ENCODE measurements around the gene POFUT1. TPM values are rescaled to one million over a fixed set of nuclear protein-coding genes. Genes with fewer than 3 reads are reported as not detected.

POFUT1 gene
- total and polyA plus RNA-seq, 2 of the 8 experiments (the other 6 are each of a cell fraction or from before 2014, with no cell fraction given): 19.4 to 24.4 TPM

DNA sequence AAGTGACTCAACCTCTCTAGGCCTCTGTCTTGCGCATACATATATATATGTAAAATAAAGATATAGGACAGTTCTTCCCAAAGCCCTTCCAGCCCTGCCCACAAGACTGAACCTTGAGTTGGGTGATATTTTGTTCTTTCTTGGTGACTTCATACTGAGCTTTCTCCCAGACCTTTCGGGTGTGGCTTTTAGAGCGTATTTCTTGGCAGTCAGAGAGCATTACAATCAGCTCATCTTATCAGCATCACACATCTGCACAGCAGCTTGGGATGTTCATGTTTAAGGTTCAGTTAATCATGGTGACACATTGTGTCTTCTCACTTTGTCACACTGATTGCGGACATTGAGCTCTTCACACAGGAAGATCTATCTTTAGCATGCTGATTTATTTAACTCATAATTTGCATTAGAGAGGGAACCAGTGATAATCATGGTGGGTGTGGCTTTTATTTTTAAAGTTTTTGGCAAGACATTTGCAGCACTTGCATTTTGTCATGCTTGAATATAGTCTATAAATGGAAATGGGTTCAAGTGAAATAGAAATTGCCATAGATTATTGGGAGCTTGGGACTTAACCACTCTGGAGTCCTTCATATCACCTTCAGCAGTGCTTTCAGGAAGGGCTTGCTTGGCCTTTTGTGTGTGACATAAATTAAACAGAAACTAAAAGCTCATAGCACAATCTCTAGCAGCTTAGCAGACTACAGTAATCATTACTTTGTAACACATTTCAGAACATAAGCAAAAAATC lies 78.1 kb downstream of the POFUT1 start:
- Histone ChIP-seq H3K4me3 (ENCODE audit: extremely low read depth in 1 of 4, insufficient read depth in 2 of 4, low read depth in 3 of 4, low read length in 4 of 4) (no peak overlapping the region), H3K36me3 (ENCODE audit: control insufficient read depth in 2 of 4, insufficient read depth in 4 of 4, low read length in 3 of 4) (no peaks in the 10 kb centered on the region), H3K79me1 (ENCODE audit: low read depth, low read length) (no peaks in the 10 kb centered on the region; the same call in 1 of the 2 replicates), H2BK120ac (replicated peaks; ENCODE audit: low read depth, low read length) (no peak overlapping the region), H4K5ac (ENCODE audit: insufficient read length, low read depth, low read length) (no peak overlapping the region), H3K4ac (replicated peaks; ENCODE audit: insufficient read length, low read depth, low read length) (no peak overlapping the region), H3K27ac (ENCODE audit: low read depth, low read length) (no peak overlapping the region), H3K56ac (replicated peaks; ENCODE audit: insufficient read length, low read depth, low read length) (no peak overlapping the region), H3K4me2 (ENCODE audit: insufficient read depth in 1 of 2, low read depth in 2 of 2, low read length in 2 of 2) (no peak overlapping the region), H2AFZ (ENCODE audit: low read length) (no peak overlapping the region), H2BK20ac (ENCODE audit: low read length) (no peak overlapping the region), H3K79me2 (ENCODE audit: control insufficient read depth in 1 of 2, insufficient read depth in 2 of 2, low read length in 2 of 2) (no peaks in the 10 kb centered on the region), H3K9ac (replicated peaks in 1 of 4; ENCODE audit: extremely low read depth in 1 of 4, low read depth in 3 of 4, low read length in 3 of 4) (no peak overlapping the region), H2BK15ac (ENCODE audit: low read length) (no peak overlapping the region), H4K91ac (replicated peaks; ENCODE audit: insufficient read length, low read length) (no peak overlapping the region), H3K14ac (ENCODE audit: insufficient read length) (no peak overlapping the region), H3K18ac (ENCODE audit: extremely low read depth, low read length) (no peak overlapping the region), H3K27me3 (replicated peaks in 1 of 4; ENCODE audit: control insufficient read depth in 3 of 4, extremely low read depth in 1 of 4, insufficient read depth in 3 of 4, low read length in 3 of 4) (no peaks in the 10 kb centered on the region), H4K20me1 (replicated peaks in 1 of 2; ENCODE audit: control insufficient read depth in 1 of 2, insufficient read depth in 2 of 2, low read length in 2 of 2) (peaks cover 0 to 5% of the 10 kb centered on the region in 2 experiments), H3K9me3 (ENCODE audit: insufficient read depth in 2 of 2, low read depth in 1 of 2, low read length in 1 of 2) (no peaks in the 10 kb centered on the region), H3K23ac (ENCODE audit: insufficient read length) (no peak overlapping the region), H2BK12ac (ENCODE audit: low read depth, low read length) (no peak overlapping the region), H2BK5ac (ENCODE audit: low read depth, low read length) (no peak overlapping the region), H3K4me1 (replicated peaks in 1 of 4; ENCODE audit: control insufficient read depth in 3 of 4, insufficient read depth in 4 of 4, low read length in 3 of 4) (no peaks in the 10 kb centered on the region), H3K23me2 (ENCODE audit: low read depth, low read length) (no peaks in the 10 kb centered on the region), H2AK5ac (ENCODE audit: low read depth, low read length) (no peak overlapping the region), H4K8ac (ENCODE audit: extremely low read depth, insufficient read depth, low read length) (no peak overlapping the region)
- ChIA-PET CTCF (ENCODE audit: partially characterized antibody) (interaction anchor here (0.6 kb wide), 1 partner anchor 46 kb away, joined by 3 read pairs; no protein-coding TSS in a partner anchor), POLR2A (ENCODE audit: partially characterized antibody) (interaction anchor here (0.6 to 1.4 kb wide), 2 partner anchors 147 to 396 kb away, joined by 3 to 4 read pairs; no protein-coding TSS in a partner anchor)
- DNase-seq (ENCODE audit: low read depth in 1 of 2, low spot score in 2 of 2) (no peak), FAIRE-seq (no peak)
- TF ChIP-seq, protein P1, sequence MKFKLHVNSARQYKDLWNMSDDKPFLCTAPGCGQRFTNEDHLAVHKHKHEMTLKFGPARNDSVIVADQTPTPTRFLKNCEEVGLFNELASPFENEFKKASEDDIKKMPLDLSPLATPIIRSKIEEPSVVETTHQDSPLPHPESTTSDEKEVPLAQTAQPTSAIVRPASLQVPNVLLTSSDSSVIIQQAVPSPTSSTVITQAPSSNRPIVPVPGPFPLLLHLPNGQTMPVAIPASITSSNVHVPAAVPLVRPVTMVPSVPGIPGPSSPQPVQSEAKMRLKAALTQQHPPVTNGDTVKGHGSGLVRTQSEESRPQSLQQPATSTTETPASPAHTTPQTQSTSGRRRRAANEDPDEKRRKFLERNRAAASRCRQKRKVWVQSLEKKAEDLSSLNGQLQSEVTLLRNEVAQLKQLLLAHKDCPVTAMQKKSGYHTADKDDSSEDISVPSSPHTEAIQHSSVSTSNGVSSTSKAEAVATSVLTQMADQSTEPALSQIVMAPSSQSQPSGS (IDR thresholded peaks at IDR 0.05; ENCODE audit: low read length): no peak
- TF ChIP-seq CHD2 (IDR thresholded peaks at IDR 0.05; ENCODE audit: low read length) (no peak), TCF12 (IDR thresholded peaks at IDR 0.05; ENCODE audit: low read depth, low read length) (no peak), NRF1 (IDR thresholded peaks at IDR 0.05; ENCODE audit: low read depth, low read length) (no peak), POLR2A (IDR thresholded peaks at IDR 0.05; ENCODE audit: control extremely low read depth in 1 of 2, low read depth in 2 of 2, low read length in 2 of 2) (no peak), JUN (IDR thresholded peaks at IDR 0.05; ENCODE audit: low read depth, low read length) (no peak), SIX5 (IDR thresholded peaks at IDR 0.05; ENCODE audit: low read depth, low read length) (no peak)
- TF ChIP-seq, protein P2, sequence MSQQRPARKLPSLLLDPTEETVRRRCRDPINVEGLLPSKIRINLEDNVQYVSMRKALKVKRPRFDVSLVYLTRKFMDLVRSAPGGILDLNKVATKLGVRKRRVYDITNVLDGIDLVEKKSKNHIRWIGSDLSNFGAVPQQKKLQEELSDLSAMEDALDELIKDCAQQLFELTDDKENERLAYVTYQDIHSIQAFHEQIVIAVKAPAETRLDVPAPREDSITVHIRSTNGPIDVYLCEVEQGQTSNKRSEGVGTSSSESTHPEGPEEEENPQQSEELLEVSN (IDR thresholded peaks at IDR 0.05): no peak
- 96% methylated on average over 4 of the region's 4 CpGs; no CpG with 5 or more reads in 1 of the 2 experiments for WGBS, 2 experiments (ENCODE audit: extremely low coverage in 1 of 2, insufficient coverage in 1 of 2, insufficient read length in 1 of 2, insufficient replicate concordance in 2 of 2, low coverage in 1 of 2, low lambda C conversion rate in 2 of 2, missing lambda C conversion rate in 1 of 2)
